SW480 (cell line): ENCODE results near the gene CASP2.
A peak's percentile ranks its signal among the peaks of the same experiment; 100 is the strongest.
"Not testable (repeated sequence)": the region's sequence is repeated elsewhere in the genome, so short reads cannot be mapped to it uniquely, and the experiment has no call there.

Experiments used
- DNase-seq: peaks from one replicate; pipeline ENCODE4 v3.0.0-alpha.2; 2016; ENCODE audit warnings: low spot score

CASP2 gene

DNA sequence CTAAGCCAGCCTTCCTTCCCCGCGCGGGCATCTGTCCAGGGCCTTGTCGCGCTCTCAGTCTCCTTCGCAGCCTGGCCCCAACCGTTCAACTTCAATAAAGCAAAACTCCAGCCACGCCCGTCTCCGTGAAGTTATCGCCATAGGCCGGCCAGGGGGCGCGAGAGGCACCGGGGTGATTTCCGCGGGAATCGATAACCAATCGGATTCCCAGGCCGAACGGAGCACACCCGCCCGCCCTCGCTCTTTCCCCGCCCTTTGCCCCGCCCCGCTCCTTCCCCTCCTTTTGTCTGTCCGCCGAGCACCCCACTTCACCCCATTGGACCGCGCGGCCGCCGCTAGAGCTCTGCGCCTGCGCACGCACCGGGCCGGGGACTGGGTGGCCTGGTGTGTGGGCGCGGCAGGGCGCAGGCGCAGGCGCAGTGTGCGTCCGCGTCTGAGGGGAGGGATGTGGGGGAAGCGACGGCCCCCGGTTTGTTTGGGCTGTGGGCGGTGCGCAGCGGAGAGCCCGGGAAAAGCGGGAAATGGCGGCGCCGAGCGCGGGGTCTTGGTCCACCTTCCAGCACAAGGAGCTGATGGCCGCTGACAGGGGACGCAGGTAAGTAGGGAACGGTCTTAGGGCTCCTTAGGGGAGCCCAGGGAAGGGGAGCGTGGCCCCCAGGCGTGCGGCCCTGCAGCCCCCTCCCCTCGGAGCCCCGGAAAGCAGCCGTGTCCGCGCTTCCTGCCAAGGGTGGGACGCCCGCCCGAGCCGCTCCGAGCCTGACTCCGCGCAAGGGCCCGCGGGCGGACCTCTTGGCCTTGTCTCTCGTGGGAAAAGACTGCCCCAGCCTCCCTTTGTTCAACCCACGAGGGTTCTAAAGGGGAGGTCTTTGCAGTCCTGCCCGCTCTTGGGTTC lies at the start of gene CASP2:
TSS of gene CASP2 (plus strand) at position 417 of the 892 bp plus-strand sequence. CDS start at position 522, 105 bp downstream.
- DNase-seq, result peak; percentile 96

DNA sequence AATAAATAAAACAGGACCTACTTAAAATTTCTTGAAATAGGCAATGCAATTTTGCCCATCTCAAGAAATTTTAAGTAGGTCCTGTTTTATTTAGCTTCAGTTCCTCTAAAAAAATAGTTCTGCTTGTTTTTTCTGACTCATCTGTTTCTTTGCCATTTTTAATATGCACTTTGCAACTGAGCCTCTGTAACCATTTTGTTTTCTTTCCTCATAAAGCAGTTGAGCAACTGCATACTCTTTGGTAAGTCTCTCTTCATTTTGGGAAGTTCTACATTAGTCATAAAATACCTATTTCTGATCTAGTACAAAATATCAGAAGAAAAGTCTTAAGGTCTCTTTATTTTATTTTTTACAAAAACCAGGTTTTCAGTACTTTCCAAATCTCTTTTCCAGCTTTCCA lies 48.3 kb upstream of the CASP2 start:
- no peak for DNase-seq

DNA sequence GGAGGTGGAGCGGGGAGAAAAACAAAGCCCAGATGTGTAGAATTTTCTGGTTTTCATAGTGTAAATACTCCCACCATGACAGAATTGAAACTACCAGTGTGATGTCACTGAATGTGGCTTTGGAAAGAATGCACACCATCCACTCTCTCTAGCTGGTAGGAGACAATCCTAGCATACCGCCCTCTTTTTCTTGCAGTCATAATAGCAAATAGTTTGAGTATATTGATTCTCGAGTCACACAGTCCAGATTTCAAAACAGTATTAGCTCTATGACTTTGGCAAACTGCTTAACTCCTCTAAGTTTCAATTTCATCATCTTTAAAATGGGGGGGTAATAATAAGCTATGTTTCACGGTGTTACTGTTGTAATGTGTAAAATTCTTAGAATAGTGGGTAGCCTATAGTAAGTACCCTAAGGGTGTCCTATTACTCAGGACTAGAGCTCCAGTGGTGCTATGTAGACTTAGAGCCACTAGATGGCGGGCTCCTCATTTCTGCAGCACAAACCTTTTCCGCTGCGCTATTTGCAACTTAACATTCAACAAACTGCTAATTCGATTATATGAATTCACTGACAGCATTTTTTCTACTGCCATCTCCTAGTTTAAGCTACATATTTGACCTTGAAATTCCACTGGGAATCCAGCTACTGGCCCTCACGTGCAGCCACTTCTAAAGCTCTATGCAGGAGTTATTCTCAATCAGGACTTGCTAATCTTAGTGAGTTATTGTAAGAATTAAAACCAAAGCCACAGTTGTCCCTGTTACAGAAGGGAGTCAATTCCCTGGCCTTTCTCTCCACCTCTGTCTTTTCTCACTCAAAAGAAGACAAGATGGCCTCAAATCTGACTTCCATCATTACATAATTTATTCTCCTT lies 47.6 kb upstream of the CASP2 start:
- DNase-seq, result peak; percentile 83

DNA sequence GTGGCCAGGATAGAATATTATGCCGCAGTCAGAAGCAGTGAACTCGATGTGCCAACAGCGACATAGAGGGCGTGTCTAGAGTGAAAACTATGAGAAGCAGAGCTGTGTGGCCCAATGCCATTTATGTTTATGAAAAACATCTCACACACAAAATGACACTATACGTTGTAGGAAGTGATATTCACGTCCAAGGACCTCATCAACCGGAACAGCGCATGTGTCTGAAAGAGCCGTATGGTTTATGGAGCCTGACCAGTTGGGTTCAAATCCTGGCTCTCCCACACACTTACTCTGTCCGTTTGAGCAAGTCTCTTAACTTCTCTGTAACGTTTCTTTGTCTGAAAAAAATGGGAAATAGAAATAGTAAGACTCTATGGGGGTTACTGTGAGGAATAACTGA lies 45.8 kb upstream of the CASP2 start:
- no peak for DNase-seq

DNA sequence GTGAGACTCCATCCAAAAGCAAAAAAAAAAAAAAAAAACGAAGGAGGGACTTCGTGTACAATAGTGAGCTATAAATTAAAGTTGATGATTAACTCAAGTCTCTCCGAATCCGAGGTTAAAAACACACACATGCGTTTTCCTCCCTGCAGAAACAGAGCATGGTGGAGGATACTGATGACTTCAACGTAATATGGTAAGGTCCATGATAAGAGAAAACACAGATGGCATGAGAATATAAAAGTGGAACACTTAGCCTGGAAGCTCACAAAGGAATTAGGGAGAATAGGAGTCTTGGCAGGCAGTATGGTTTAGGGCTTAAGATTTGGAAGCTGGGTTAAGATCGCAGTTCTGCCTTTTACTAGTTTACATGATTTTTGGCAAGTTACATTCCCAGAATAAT lies 45.0 kb upstream of the CASP2 start:
- DNase-seq, result peak; percentile 30

DNA sequence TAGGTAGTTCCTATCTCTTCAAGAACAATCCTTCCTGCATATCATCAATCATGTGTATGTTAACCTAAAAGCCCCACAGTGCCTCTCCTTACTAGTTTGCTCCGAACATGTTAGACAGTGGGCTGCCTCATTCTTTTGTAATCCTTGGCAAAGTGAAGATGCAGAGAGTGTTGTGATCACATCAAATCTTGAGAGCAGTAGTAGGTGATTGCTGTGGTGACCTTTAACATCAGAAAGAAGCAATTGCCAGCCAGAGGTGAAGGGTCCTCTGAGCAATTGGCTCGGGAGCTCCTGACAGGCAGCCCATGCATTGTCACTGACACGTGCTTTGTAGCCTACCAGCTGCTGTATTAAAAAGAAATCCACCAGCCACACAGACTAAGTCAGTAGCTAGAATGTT lies 44.5 kb upstream of the CASP2 start:
- no peak for DNase-seq

DNA sequence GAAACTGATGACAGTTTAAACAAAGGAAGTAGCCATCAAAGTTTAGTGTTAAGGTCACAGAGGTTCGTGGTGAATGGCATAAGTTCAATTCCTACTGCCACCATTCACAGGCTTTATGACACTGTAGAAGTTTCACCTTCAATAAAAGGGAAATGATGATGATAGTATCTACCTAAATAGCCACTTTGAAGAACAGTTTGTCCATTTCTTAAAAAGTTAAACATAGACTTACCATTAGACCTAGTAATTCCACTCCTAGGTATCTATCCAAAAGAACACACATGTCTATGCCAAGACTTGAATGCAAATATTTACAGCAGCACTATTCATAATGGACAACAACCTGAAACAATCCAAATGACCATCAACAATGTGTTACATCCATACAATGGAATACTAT lies 43.8 kb upstream of the CASP2 start:
- no peak for DNase-seq

DNA sequence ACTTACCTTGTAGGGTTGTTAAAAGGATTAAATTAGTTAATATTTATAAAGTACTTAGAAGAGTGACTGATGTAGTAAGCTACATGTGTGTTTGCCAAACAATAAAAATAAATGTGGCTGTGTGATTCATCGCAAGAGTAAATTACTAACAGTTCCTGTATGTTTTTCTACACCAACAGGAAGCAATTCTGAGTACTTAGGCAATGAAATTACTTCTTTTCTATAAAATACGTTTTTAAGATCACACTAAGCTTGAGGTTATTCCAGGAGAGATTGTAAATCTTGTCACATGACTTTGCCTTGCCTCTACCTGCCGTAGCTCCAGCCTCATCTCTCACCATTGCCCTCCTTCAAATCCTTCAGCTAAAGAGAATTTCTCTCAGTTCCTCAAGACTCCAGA lies 43.0 kb upstream of the CASP2 start:
- peak; percentile 18 for DNase-seq

DNA sequence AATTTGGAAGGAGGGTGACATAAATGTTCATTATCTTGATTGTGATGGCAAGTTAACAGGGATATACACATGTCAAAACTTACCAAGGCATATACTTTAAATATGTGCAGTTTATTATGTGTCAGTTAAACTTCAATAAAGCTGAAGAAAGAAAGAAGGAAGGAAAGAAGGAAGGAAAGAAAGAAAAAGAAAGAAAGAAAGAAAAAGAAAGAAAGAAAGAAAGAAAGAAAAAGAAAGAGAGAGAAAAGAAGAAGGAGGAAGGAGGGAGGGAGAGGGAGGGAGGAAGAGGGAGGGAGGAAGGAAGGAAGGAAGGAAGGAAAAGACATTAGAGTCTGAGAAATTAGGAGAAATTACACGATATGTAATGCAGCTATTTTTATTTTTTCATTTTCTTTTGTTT lies 40.8 kb upstream of the CASP2 start:
- DNase-seq, result no peak

DNA sequence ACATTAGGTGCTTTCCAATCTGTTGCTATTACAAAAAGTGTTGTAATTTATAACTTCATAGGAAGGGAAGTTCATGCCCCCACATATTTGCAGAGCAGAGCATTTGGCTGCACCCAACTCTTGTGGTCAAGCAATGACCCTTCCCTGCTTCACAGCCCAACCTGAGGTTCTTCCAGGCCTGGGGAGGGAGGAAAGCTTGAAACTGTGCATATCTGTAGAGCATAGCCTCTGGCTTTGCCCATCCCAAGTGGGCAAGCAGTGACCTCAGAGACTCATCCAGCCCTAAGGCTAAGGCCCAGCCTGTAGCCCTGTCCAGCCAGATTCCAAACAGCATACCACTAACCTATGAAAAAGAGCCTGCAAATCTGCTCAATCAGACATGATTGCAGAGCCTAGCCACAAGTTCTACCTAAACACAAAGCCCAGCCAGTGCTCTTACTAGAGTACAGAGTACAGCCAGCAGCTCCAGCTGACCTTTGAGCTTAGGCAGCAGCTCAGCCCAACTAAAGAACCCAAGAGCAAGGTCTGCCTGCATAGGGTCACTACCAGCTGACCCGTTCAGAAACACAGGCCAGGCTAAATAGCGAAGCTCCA lies 39.3 kb upstream of the CASP2 start:
- DNase-seq, result no peak

DNA sequence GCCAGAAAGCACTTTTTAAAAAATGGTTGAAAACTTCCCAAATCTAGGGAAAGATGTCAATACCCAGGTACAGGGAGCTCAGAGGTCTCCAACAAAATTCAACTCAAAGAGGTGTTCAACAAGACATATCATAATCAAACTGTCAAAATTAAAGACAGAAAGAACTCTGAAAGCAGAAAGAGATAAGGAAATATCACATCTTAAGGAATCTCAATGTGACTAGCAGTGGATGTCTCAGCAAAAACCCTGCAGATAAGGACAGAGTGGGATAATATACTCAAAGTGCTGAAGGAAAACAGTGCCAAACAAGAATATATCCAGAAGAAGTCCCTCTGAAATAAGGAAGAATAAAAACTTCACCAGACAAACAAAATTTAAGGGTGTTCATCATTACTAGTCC lies 38.0 kb upstream of the CASP2 start:
- no peak for DNase-seq

DNA sequence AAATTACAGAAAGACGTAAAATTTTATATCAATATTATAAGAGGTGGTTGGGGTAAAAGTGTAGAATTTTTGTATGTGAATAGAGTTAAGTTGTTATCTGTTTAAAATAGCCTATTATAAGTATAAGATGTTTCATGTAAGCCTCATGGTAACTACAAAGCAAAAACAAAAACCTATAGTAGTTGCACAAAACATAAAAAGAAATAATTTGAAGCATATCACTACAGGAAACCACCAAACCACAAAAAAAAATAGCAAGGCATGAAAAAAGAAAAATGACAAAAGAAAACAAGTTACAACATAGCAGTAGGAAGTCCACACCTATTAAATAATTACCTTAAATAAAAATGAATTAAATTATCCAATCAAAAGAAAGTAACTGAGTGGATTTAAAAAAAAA lies 37.3 kb upstream of the CASP2 start:
- DNase-seq, result no peak

DNA sequence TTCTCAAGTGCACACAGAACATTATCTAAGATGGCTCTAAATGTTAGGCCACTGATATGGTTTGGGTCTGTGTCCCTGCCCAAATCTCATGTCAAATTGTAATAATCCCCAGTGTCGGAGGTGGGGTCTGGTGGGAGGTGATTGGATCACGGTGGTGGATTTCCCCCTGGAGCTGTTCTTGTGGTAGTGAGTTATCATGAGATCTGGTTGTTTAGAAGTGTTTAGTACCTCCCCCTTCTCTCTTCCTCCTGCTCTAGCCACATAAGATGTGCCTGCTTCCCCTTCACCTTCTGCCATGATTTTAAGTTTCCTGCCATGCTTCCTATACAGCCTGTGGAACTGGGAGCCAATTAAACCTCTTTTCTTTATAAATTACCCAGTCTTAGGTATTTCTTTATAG lies 36.1 kb upstream of the CASP2 start:
- DNase-seq, result no peak

DNA sequence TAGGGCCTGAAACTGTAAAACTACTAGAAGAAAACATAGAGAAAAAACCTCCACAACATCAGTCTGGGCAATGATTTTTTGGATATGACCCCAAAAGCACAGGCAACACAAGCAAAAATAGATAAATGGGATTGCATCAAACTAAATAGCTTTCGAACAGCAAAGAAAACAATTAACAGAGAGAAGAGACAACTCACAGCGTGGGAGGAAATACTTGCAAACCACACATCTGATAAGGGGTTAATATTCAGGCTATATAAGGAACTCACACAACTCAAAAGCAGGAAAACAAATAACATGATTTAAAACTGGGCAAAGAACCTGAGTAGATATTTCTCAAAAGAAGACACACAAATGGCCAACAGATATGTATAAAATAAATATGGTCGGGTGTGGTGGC lies 32.6 kb upstream of the CASP2 start:
- DNase-seq, result no peak

DNA sequence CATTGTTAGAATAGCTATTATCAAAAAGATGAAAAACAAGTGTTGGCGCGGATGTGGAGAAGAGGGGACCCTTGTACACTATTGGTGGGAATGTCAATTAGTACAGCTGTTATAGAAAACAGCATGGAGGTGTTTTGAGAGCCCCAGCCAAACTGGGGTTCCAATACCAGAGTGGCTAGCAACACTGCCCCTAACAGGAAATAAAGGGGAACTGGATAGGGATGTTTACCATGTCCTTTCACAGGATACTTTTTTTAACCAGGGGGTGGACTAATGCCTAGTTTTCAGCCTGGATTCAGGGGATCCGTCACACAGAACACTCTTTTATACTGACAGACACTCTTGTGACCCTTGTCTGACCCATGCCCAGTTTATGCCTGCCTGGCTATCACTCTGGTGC lies 31.8 kb upstream of the CASP2 start:
- no peak for DNase-seq

DNA sequence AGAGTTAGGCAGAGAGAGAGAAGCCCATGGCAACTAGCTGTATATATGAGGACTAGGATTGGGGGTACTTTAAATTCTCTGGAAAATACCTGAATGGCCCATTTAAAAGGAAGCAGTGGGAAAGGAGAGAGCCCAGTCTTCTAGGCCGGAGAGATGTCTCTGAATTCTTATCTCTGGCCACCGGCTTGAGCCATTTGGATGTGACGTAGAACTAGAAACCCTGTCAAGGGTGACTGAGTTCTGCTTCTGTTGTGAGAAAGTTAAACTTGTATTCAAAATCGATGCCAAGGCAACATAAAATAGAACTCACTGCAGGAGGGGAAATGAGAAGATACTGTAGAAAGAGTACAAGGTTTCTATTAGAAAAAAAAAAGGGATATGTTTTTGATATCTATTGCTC lies 31.2 kb upstream of the CASP2 start:
- no peak for DNase-seq

DNA sequence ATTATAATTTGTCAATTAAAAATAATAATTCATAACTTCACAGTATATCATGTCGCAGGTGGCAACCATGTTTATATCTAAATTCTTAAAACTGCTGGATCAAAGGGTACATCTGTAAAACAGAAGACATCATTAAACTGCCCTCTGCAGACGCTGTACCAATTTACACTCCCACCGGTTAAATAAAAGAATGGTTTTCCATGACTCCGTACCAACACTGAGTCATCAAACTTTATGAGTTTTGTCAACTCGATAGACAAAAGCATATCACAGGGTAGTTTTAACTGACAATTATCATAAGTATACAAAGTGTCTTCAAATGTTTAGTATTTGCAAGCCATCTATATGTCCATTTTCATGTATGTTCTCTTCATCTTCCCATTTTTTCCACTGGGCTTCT lies 30.6 kb upstream of the CASP2 start:
- peak; percentile 46 for DNase-seq

DNA sequence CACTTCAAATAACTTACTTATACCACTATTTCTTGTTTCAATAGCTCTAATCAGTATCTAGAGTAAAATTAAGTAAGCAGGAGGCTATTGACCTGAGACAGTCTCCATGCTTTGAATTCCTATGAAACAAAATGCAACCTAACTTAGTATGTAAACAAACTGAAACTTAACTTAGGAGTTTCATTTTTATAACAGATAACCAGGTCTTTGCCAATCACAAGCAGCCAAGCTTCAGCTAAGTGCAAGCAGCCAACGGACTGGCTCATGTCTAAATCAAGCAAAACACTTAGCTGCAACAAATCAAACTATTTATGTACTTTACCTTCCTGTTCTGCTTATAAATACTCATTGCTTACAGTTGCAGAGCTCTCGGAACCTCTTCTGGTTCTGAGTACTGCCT lies 29.3 kb upstream of the CASP2 start:
- DNase-seq, result no peak

DNA sequence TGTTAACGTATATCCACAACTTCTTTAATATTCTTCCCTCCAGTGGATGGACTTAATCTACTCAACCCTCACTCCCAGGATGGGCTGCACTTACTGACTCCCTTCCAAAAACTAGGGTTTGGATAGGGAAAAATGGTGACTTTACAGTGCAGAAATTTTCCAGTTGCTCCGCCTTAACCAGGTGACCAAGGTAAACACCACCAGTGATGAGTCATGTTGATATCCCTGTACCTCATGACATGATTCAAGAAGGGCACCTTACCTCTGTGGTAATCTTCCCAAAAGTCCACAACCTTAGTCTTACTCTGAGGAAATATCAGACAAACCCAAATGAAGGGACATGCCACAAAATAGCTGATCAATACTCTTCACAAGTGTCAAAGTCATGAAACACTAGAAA lies 28.4 kb upstream of the CASP2 start:
- peak; percentile 58 for DNase-seq

DNA sequence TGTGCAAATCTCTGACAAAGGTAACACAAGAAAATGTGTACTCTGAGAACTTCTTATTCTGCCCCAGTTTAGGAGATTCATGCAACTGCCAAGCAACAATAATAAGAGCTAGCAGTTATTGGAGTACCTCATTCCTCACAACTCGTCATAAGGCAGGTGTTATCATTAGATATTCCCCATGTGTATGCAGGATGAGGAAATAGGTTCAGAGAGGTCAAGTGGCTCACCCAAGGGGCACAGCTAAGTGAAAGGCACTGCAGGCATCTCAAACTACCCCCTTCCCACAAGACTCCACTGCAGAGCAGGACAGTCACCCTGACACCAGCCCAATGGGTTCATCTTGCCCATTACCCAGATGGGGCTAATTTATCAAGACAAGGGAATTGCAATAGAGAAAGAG lies 26.2 kb upstream of the CASP2 start:
- DNase-seq, result no peak

DNA sequence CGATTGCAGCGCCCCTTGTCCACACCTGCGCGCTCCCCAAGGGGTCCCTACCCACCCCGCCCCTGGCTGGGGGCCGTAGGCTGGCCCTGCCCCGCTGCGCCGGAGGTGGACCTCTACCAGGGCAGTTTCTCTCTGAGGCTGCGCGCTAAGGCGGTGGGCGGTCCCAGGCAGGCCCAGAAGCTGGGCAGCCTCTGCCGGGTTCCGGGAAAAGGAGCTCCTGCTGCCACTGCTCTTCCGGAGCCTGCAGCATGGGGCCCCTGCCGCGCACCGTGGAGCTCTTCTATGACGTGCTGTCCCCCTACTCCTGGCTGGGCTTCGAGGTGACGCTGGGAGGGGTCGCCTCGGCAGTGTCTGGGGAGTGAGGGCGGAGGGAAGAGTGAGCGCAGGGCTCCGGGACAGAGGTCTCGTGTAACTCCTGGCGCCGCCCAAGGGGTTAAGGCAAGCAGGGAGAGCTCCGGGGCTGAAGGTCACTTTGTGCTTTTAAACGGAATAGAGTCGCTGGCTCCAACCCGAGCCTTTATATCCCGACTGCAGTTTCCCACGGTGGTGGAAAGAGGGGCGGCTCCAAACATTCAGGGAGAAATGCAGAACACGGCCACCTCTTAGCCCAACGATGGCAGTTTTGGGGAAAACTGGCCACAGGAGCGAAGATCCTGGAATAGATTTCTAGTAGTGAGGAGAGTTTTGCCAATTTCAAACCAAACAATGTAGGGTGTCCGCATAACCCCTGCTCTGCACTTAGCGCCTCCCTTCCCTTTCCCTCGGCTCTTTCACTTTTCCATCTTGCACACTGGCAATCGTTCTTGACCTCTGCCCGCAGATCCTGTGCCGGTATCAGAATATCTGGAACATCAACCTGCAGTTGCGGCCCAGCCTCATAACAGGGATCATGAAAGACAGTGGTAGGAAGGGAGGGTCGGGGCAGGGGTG lies 24.6 kb upstream of the CASP2 start, which contains the start of gene GSTK1:
TSS of gene GSTK1 (plus strand) at position 176 of the 930 bp plus-strand sequence. CDS start at position 249, 73 bp downstream.
- peak; percentile 74 for DNase-seq

DNA sequence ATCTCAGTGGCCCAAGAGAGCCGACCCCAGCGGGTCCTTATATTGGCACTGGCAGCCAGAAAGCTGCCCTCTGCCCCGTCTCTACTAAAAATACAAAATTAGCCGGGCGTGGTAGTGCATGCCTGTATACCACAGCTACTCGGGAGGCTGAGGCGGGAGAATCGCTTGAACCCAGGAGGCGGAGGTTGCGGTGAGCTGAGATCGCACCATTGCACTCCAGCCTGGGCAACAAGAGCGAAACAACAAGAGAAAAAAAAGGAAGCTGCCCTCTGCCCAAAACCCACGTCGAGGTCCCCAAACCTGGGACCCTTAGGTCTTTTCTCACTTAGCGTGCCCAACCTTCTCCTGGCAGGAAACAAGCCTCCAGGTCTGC lies 24.0 kb upstream of the CASP2 start:
- DNase-seq, result not testable (repeated sequence)
